HepG2 (cell line): ENCODE measurements around the gene MT1A. TPM values are rescaled to one million over a fixed set of nuclear protein-coding genes. Genes with fewer than 3 reads are reported as not detected.

Source experiments
- E2F2 ChIP-seq: sonication (generic); formaldehyde crosslinking; IDR thresholded peaks from 2 replicates; pipeline ENCODE4 v1.4.0; 2020; ENCODE audit warnings: missing genetic modification reagents, borderline replicate concordance
- EHMT2 ChIP-seq: fragments of 200-600 bp; sonication (generic); IDR thresholded peaks from 2 replicates; pipeline ENCODE4 v1.7.0; 2017; ENCODE audit warnings: antibody characterized with exemption, low read depth, low read length, borderline replicate concordance
- GPBP1L1 ChIP-seq: sonication (generic); formaldehyde crosslinking; IDR thresholded peaks from 2 replicates; pipeline ENCODE4 v1.5.0; 2020; ENCODE audit warnings: mild to moderate bottlenecking, missing genetic modification reagents
- IRX3 ChIP-seq: sonication (generic); formaldehyde crosslinking; IDR thresholded peaks from 2 replicates; pipeline ENCODE4 v1.8.1; 2023; ENCODE audit warnings: mild to moderate bottlenecking, low read depth, missing genetic modification reagents, borderline replicate concordance
- MEIS2 ChIP-seq: sonication (generic); formaldehyde crosslinking; IDR thresholded peaks from 2 replicates; pipeline ENCODE4 v1.9.0; 2021; ENCODE audit warnings: mild to moderate bottlenecking, missing genetic modification reagents
- RFX1 ChIP-seq: fragments of 450-650 bp; IDR thresholded peaks from 2 replicates; pipeline ENCODE4 v1.6.1; 2017
- SOX6 ChIP-seq, 2 experiments: fragments of 450-650 bp in 1 of 2; sonication (generic) in 1 of 2; formaldehyde crosslinking in 1 of 2; IDR thresholded peaks; 2 replicates each; pipeline versions ENCODE4 v1.4.0 to v1.6.1; 2017 to 2020; ENCODE audit warnings: antibody characterized with exemption in 1 of 2, mild to moderate bottlenecking in 1 of 2, missing genetic modification reagents in 1 of 2
- ZBTB3 ChIP-seq: sonication (generic); formaldehyde crosslinking; IDR thresholded peaks from 2 replicates; pipeline ENCODE4 v1.4.0; 2020; ENCODE audit warnings: low read depth, mild to moderate bottlenecking, moderate library complexity, missing genetic modification reagents, borderline replicate concordance
- ZIK1 ChIP-seq: sonication (generic); formaldehyde crosslinking; IDR thresholded peaks from 2 replicates; pipeline ENCODE4 v1.5.0; 2020; ENCODE audit warnings: mild to moderate bottlenecking, low read depth, missing genetic modification reagents, borderline replicate concordance
- ZNF335 ChIP-seq: sonication (generic); formaldehyde crosslinking; IDR thresholded peaks from 2 replicates; pipeline ENCODE4 v1.4.0; 2020; ENCODE audit warnings: missing genetic modification reagents
- ZNF407 ChIP-seq: sonication (generic); formaldehyde crosslinking; IDR thresholded peaks from one replicate; pipeline ENCODE4 v1.5.1; 2020; ENCODE audit warnings: mild to moderate bottlenecking, missing genetic modification reagents; ENCODE audit errors: not compliant biosample characterization
- ZSCAN31 ChIP-seq: sonication (generic); formaldehyde crosslinking; IDR thresholded peaks from 2 replicates; pipeline ENCODE4 v1.5.0; 2020; ENCODE audit warnings: low read depth, mild to moderate bottlenecking, missing genetic modification reagents
- polyA plus RNA-seq, 8 experiments: library from polyadenylated mRNA; depleted of rRNA in 3 of 8; stranded (reverse) in 7 of 8; unstranded in 1 of 8; fragments of >200 nt; fragmentation: Illumina TruSeq in 4 of 8; extraction: Trizol in 4 of 8; gene quantifications; 2 replicates each; pipeline versions ENCODE4 v1.2.1 to v1.2.3, GENCODE V29; 2011 to 2016; ENCODE audit warnings: low read depth in 4 of 8, missing spikeins in 1 of 8, mixed read lengths in 1 of 8; ENCODE audit not compliant: insufficient read depth in 1 of 8
- total RNA-seq, 5 experiments: library from RNA; depleted of rRNA; stranded (reverse); fragments of >200 nt; fragmentation: Illumina TruSeq; extraction: Trizol; gene quantifications; 2 replicates each; pipeline ENCODE4 v1.2.3, GENCODE V29; 2016; ENCODE audit warnings: low read depth in 1 of 5

Gene MT1A
- total and polyA plus RNA-seq, 2 of the 13 experiments (the other 11 are each of a cell fraction or from before 2014, with no cell fraction given), result 8.3 to 10.4 TPM

GRCh38 chr16:56667581-56668571 is 29.4 kb downstream of the MT1A start, which contains the start of gene MT1G (continued):
- TF ChIP-seq ZNF407 (CRISPR knock-in tag) (no peak), SOX6 (IDR thresholded peaks at IDR 0.05) (no peak), SOX6 (CRISPR knock-in tag; IDR thresholded peaks at IDR 0.05) (peak; percentile 66), ZSCAN31 (no peak), ZBTB3 (CRISPR knock-in tag) (no peak), E2F2 (CRISPR knock-in tag) (0 out of 2 replicates have a peak, but pooled peaks have one; percentile 78), ZNF335 (CRISPR knock-in tag) (no peak), RFX1 (no peak), EHMT2 (no peak), MEIS2 (no peak; the same call in 1 of the 2 replicates), IRX3 (CRISPR knock-in tag) (no peak), GPBP1L1 (CRISPR knock-in tag) (no peak), ZIK1 (CRISPR knock-in tag) (no peak)
